SK-N-SH (cell line): ENCODE results near the gene SYNGR3. TPM values are rescaled to one million over a fixed set of nuclear protein-coding genes. Genes with fewer than 3 reads are reported as not detected.

Experiments used
- CTCF ChIA-PET: fragments of 300-600, 350-600 bp; formaldehyde crosslinking; extraction: SDS; loops from one replicate; lab custom pipeline; 2021; lab: Yijun Ruan, JAX
- POLR2A ChIA-PET: fragments of 350-600 bp; sonication (Branson Sonifier 250); formaldehyde crosslinking; extraction: SDS; loops from one replicate; lab custom pipeline; 2020; ENCODE audit warnings: antibody characterized with exemption, inconsistent platforms; lab: Yijun Ruan, JAX
- DNase-seq: peaks from one replicate; pipeline ENCODE4 v3.0.0; 2012
- H2AFZ ChIP-seq: fragments of 200-600 bp; sonication (generic); 2 replicates; pipeline ENCODE4 v1.8.1; 2016; ENCODE audit warnings: antibody characterized with exemption, mild to moderate bottlenecking, low read depth
- H3F3A ChIP-seq: fragments of 200-600 bp; sonication (generic); replicated peaks from 2 replicates; pipeline ENCODE3; 2016; ENCODE audit warnings: antibody characterized with exemption, mild to moderate bottlenecking; ENCODE audit not compliant: insufficient read depth
- H3K27ac ChIP-seq, 2 experiments: fragments of 200-500 bp in 1 of 2; fragments of 200-600 bp in 1 of 2; sonication (Bioruptor generic) in 1 of 2; sonication (generic), shearing (Covaris generic) in 1 of 2; 2 replicates each; pipeline versions ENCODE4 v1.5.1 to v1.6.1; 2014 to 2016; ENCODE audit warnings: low read depth in 2 of 2, inconsistent platforms in 1 of 2, low read length in 1 of 2, mild to moderate bottlenecking in 1 of 2, mixed read lengths in 1 of 2
- H3K27me3 ChIP-seq: fragments of 200-600 bp; sonication (generic), shearing (Covaris generic); 2 replicates; pipeline ENCODE4 v1.6.1; 2016; ENCODE audit warnings: mixed run types; ENCODE audit not compliant: insufficient read depth
- H3K36me3 ChIP-seq, 2 experiments: fragments of 200-500 bp in 1 of 2; fragments of 200-600 bp in 1 of 2; sonication (Bioruptor generic) in 1 of 2; sonication (generic) in 1 of 2; replicated peaks in 1 of 2; 2 replicates each; pipeline versions ENCODE3 to v1.5.1; 2014 to 2016; ENCODE audit warnings: low read length in 1 of 2, mild to moderate bottlenecking in 1 of 2; ENCODE audit not compliant: insufficient read depth in 2 of 2, control insufficient read depth in 1 of 2
- H3K4me1 ChIP-seq, 2 experiments: fragments of 200-500 bp in 1 of 2; fragments of 200-600 bp in 1 of 2; sonication (Bioruptor generic) in 1 of 2; sonication (generic), shearing (Covaris generic) in 1 of 2; 2 replicates each; pipeline versions ENCODE4 v1.5.1 to v1.6.1; 2014 to 2016; ENCODE audit warnings: low read depth in 1 of 2, low read length in 1 of 2, mixed run types in 1 of 2; ENCODE audit not compliant: insufficient read depth in 2 of 2, control insufficient read depth in 1 of 2
- H3K4me2 ChIP-seq: fragments of 200-600 bp; sonication (generic), shearing (Covaris generic); 2 replicates; pipeline ENCODE4 v1.6.1; 2017; ENCODE audit warnings: mixed run types
- H3K4me3 ChIP-seq, 2 experiments: fragments of 200-500 bp in 1 of 2; fragments of 200-600 bp in 1 of 2; sonication (Bioruptor generic) in 1 of 2; sonication (generic), shearing (Covaris generic) in 1 of 2; 2 replicates each; pipeline versions ENCODE4 v1.5.1 to v1.8.1; 2014 to 2016; ENCODE audit warnings: low read depth in 2 of 2, inconsistent platforms in 1 of 2, low read length in 1 of 2, mild to moderate bottlenecking in 1 of 2, mixed read lengths in 1 of 2, moderate library complexity in 1 of 2
- H3K79me2 ChIP-seq: fragments of 200-600 bp; sonication (generic); 2 replicates; pipeline ENCODE4 v1.8.1; 2017; ENCODE audit warnings: mild to moderate bottlenecking; ENCODE audit not compliant: insufficient read depth
- H3K9ac ChIP-seq: fragments of 200-600 bp; sonication (generic); 2 replicates; pipeline ENCODE4 v1.6.1; 2017; ENCODE audit warnings: mixed run types
- H3K9me2 ChIP-seq: fragments of 200-600 bp; sonication (generic); 2 replicates; pipeline ENCODE4 v1.6.1; 2017; ENCODE audit warnings: mixed run types
- H3K9me3 ChIP-seq: fragments of 200-600 bp; sonication (generic); 2 replicates; pipeline ENCODE4 v1.6.1; 2017; ENCODE audit warnings: mixed run types, mild to moderate bottlenecking, moderate library complexity
- H4K20me1 ChIP-seq: fragments of 200-600 bp; sonication (generic); 2 replicates; pipeline ENCODE4 v1.6.1; 2017; ENCODE audit warnings: mild to moderate bottlenecking, mixed run types; ENCODE audit not compliant: insufficient read depth
- ELF1 ChIP-seq: IDR thresholded peaks from 2 replicates; pipeline ENCODE4 v1.4.0; 2012
- FOXM1 ChIP-seq: IDR thresholded peaks from 2 replicates; pipeline ENCODE4 v1.4.0; 2012; ENCODE audit warnings: low read depth, mild to moderate bottlenecking
- GABPA ChIP-seq: IDR thresholded peaks from 2 replicates; pipeline ENCODE4 v1.4.0; 2012; ENCODE audit warnings: low read depth, mild to moderate bottlenecking
- GATA2 ChIP-seq: sonication (generic); formaldehyde crosslinking; IDR thresholded peaks from 2 replicates; pipeline ENCODE4 v1.5.0; 2020; ENCODE audit warnings: mild to moderate bottlenecking, missing genetic modification reagents
- POLR2AphosphoS5 ChIP-seq: IDR thresholded peaks from 2 replicates; pipeline ENCODE4 v1.6.1; 2012; ENCODE audit warnings: low read depth, low read length
- RCOR1 ChIP-seq: fragments of 150-350 bp; IDR thresholded peaks from 2 replicates; pipeline ENCODE4 v1.6.1; 2017; ENCODE audit warnings: antibody characterized with exemption, low read length
- REST ChIP-seq: IDR thresholded peaks from 2 replicates; pipeline ENCODE4 v1.6.1; 2012; ENCODE audit warnings: mild to moderate bottlenecking, low read depth, low read length, moderate library complexity
- RXRA ChIP-seq: IDR thresholded peaks from 2 replicates; pipeline ENCODE4 v1.4.0; 2012; ENCODE audit warnings: low read depth, mild to moderate bottlenecking, borderline replicate concordance
- ZBTB33 ChIP-seq: IDR thresholded peaks from 2 replicates; pipeline ENCODE4 v1.4.0; 2012; ENCODE audit warnings: low read depth, borderline replicate concordance
- WGBS: methylation state at CpG from one replicate; pipeline ENCODE4 v1.1.6; 2017; ENCODE audit warnings: low lambda C conversion rate; 5-methylcytosine and 5-hydroxymethylcytosine counted together
- polyA plus RNA-seq, 3 experiments: library from polyadenylated mRNA; depleted of rRNA; stranded (reverse); fragments of >200 nt; gene quantifications; 2 replicates each; pipeline ENCODE4 v1.2.3, GENCODE V29; 2012
- small RNA-seq, 7 experiments: library from RNA; depleted of rRNA; stranded (forward); fragments of <200 nt; gene quantifications; one replicate each; pipeline ENCODE3, GENCODE V24; 2012
- TF ChIP-seq, protein P1 (sequence below): fragments of 150-350 bp; IDR thresholded peaks from 2 replicates; pipeline ENCODE4 v1.6.1; 2017; ENCODE audit warnings: antibody characterized with exemption, low read length, low read depth, borderline replicate concordance
- TF ChIP-seq, protein P2 (sequence below): IDR thresholded peaks from 2 replicates; pipeline ENCODE4 v1.4.0; 2012; ENCODE audit warnings: low read depth

SYNGR3 gene
- polyA plus RNA-seq, 1 of the 3 experiments (the other 2 are of a cell fraction): 10.7 TPM

- POLR2A ChIA-PET: no interaction called here
- DNase-seq: no peak
- Histone ChIP-seq H4K20me1 (no peaks in the 10 kb centered on the region), H3K4me2 (no peak overlapping the region), H3K79me2 (peaks cover 16% of the 10 kb centered on the region), H3K27me3 (no peaks in the 10 kb centered on the region), H3K4me3 (no peak overlapping the region), H2AFZ (no peak overlapping the region), H3K9ac (no peak overlapping the region), H3K9me3 (no peaks in the 10 kb centered on the region), H3K36me3 (peaks cover 0 to 9% of the 10 kb centered on the region in 2 experiments), H3F3A (peaks cover 3% of the 10 kb centered on the region), H3K4me1 (peaks cover 4 to 50% of the 10 kb centered on the region in 2 experiments; a peak in 2 of 4 replicates), H3K27ac (peak overlapping the region in 1 of 2 experiments; percentile 4; a peak in 1 of 4 replicates), H3K9me2 (no peaks in the 10 kb centered on the region)
- 91% methylated on average over 7 of the region's 11 CpGs for WGBS
- TF ChIP-seq RXRA (no peak), FOXM1 (no peak), POLR2AphosphoS5 (no peak), ELF1 (no peak), GATA2 (CRISPR knock-in tag) (no peak), REST (no peak), ZBTB33 (no peak), RCOR1 (no peak), GABPA (no peak)
- TF ChIP-seq, protein P1, sequence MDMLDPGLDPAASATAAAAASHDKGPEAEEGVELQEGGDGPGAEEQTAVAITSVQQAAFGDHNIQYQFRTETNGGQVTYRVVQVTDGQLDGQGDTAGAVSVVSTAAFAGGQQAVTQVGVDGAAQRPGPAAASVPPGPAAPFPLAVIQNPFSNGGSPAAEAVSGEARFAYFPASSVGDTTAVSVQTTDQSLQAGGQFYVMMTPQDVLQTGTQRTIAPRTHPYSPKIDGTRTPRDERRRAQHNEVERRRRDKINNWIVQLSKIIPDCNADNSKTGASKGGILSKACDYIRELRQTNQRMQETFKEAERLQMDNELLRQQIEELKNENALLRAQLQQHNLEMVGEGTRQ: no peak
- TF ChIP-seq, protein P2, sequence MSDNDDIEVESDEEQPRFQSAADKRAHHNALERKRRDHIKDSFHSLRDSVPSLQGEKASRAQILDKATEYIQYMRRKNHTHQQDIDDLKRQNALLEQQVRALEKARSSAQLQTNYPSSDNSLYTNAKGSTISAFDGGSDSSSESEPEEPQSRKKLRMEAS: no peak
- CTCF ChIA-PET: interaction anchor here (0.6 to 1.4 kb wide), 3 partner anchors 8 to 97 kb away, joined by 3 to 4 read pairs (median 3); no protein-coding TSS in a partner anchor
Measured at GRCh38 chr16:2042986-2043666, 53.4 kb downstream of the SYNGR3 start.

Small RNA genes within 50 kb of the gene (small RNA-seq; reads per million reads assigned to genes)
- 0 to 2.1 (median 0) reads per million in 7 experiments for gene AC005363.2
- gene RN7SL219P: 0 reads per million in 7 experiments
- 0 reads per million in 7 experiments for gene SNORA10
- gene SNORA64: 0 reads per million in 7 experiments

Other genes starting within 250 kb of the SYNGR3 start
- gene NME3, start 218.4 kb upstream of the SYNGR3 start, polyA plus RNA-seq (2012; rRNA removed): 77.2 and 80.4 TPM in 2 replicates
- gene EME2, start 217.2 kb upstream of the SYNGR3 start, polyA plus RNA-seq (2012; rRNA removed): 10.1 and 15.8 TPM in 2 replicates
- gene MRPS34, start 216.8 kb upstream of the SYNGR3 start, polyA plus RNA-seq (2012; rRNA removed): 127 and 156 TPM in 2 replicates
- 40.6 and 41.6 TPM in 2 replicates for gene SPSB3, start 207.4 kb upstream of the SYNGR3 start, polyA plus RNA-seq (2012; rRNA removed)
- 73.2 and 75.4 TPM in 2 replicates for gene NUBP2, start 207.0 kb upstream of the SYNGR3 start, polyA plus RNA-seq (2012; rRNA removed)
- 0.02 and 0.03 TPM in 2 replicates for gene IGFALS, start 196.3 kb upstream of the SYNGR3 start, polyA plus RNA-seq (2012; rRNA removed)
- gene HAGH, start 163.1 kb upstream of the SYNGR3 start, polyA plus RNA-seq (2012; rRNA removed): 119 and 138 TPM in 2 replicates
- 58.2 and 59.0 TPM in 2 replicates for gene FAHD1, start 162.8 kb upstream of the SYNGR3 start, polyA plus RNA-seq (2012; rRNA removed)
- gene MEIOB, start 117.8 kb upstream of the SYNGR3 start, polyA plus RNA-seq (2012; rRNA removed): 0.05 TPM in 1 of 2 replicates, not detected in the other
- gene HS3ST6, start 71.6 kb upstream of the SYNGR3 start, polyA plus RNA-seq (2012; rRNA removed): 0.03 TPM in 1 of 2 replicates, not detected in the other
- gene MSRB1, start 46.8 kb upstream of the SYNGR3 start, polyA plus RNA-seq (2012; rRNA removed): 30.1 and 31.4 TPM in 2 replicates
- gene RPL3L, start 35.3 kb upstream of the SYNGR3 start, polyA plus RNA-seq (2012; rRNA removed): not detected in 2 replicates
- 251 and 468 TPM in 2 replicates for gene NDUFB10, start 30.4 kb upstream of the SYNGR3 start, polyA plus RNA-seq (2012; rRNA removed)
- 4,622 and 6,384 TPM in 2 replicates for gene RPS2, start 25.1 kb upstream of the SYNGR3 start, polyA plus RNA-seq (2012; rRNA removed)
- gene RNF151, start 23.1 kb upstream of the SYNGR3 start, polyA plus RNA-seq (2012; rRNA removed): 0.07 TPM in 1 of 2 replicates, not detected in the other
- gene TBL3, start 17.9 kb upstream of the SYNGR3 start, polyA plus RNA-seq (2012; rRNA removed): 36.7 and 37.1 TPM in 2 replicates
- gene NOXO1, start 8.5 kb upstream of the SYNGR3 start, polyA plus RNA-seq (2012; rRNA removed): 0.19 and 0.21 TPM in 2 replicates
- gene GFER, start 5.8 kb upstream of the SYNGR3 start, polyA plus RNA-seq (2012; rRNA removed): 13.3 and 20.4 TPM in 2 replicates
- 38.1 and 47.8 TPM in 2 replicates for gene ZNF598, start 19.9 kb downstream of the SYNGR3 start, polyA plus RNA-seq (2012; rRNA removed)
- 0.62 and 1.1 TPM in 2 replicates for gene NPW, start 29.8 kb downstream of the SYNGR3 start, polyA plus RNA-seq (2012; rRNA removed)
- gene NHERF2, start 36.9 kb downstream of the SYNGR3 start, polyA plus RNA-seq (2012; rRNA removed): 45.2 and 53.8 TPM in 2 replicates
- 72.9 and 77.3 TPM in 2 replicates for gene NTHL1, start 57.9 kb downstream of the SYNGR3 start, polyA plus RNA-seq (2012; rRNA removed)
- 76.7 and 96.1 TPM in 2 replicates for gene TSC2, start 58.0 kb downstream of the SYNGR3 start, polyA plus RNA-seq (2012; rRNA removed)
- 39.8 and 47.4 TPM in 2 replicates for gene PKD1, start 145.9 kb downstream of the SYNGR3 start, polyA plus RNA-seq (2012; rRNA removed)
- gene RAB26, start 158.7 kb downstream of the SYNGR3 start, polyA plus RNA-seq (2012; rRNA removed): 14.3 and 19.5 TPM in 2 replicates
- gene TRAF7, start 165.8 kb downstream of the SYNGR3 start, polyA plus RNA-seq (2012; rRNA removed): 69.9 and 73.0 TPM in 2 replicates
- 1.4 and 1.7 TPM in 2 replicates for gene CASKIN1, start 206.6 kb downstream of the SYNGR3 start, polyA plus RNA-seq (2012; rRNA removed)
- 70.3 and 85.4 TPM in 2 replicates for gene MLST8, start 215.5 kb downstream of the SYNGR3 start, polyA plus RNA-seq (2012; rRNA removed)
- gene BRICD5, start 220.9 kb downstream of the SYNGR3 start, polyA plus RNA-seq (2012; rRNA removed): 2.3 and 3.4 TPM in 2 replicates
- 10.3 and 10.8 TPM in 2 replicates for gene PGP, start 224.9 kb downstream of the SYNGR3 start, polyA plus RNA-seq (2012; rRNA removed)
- gene E4F1, start 233.6 kb downstream of the SYNGR3 start, polyA plus RNA-seq (2012; rRNA removed): 33.0 and 34.0 TPM in 2 replicates
- 2.4 and 2.5 TPM in 2 replicates for gene DNASE1L2, start 246.5 kb downstream of the SYNGR3 start, polyA plus RNA-seq (2012; rRNA removed)